ENCODE measurements around the gene ADGRF3.
"Not testable (repeated sequence)": the region's sequence is repeated elsewhere in the genome, so short reads cannot be mapped to it uniquely, and the experiment has no call there.

ADGRF3 gene, protein sequence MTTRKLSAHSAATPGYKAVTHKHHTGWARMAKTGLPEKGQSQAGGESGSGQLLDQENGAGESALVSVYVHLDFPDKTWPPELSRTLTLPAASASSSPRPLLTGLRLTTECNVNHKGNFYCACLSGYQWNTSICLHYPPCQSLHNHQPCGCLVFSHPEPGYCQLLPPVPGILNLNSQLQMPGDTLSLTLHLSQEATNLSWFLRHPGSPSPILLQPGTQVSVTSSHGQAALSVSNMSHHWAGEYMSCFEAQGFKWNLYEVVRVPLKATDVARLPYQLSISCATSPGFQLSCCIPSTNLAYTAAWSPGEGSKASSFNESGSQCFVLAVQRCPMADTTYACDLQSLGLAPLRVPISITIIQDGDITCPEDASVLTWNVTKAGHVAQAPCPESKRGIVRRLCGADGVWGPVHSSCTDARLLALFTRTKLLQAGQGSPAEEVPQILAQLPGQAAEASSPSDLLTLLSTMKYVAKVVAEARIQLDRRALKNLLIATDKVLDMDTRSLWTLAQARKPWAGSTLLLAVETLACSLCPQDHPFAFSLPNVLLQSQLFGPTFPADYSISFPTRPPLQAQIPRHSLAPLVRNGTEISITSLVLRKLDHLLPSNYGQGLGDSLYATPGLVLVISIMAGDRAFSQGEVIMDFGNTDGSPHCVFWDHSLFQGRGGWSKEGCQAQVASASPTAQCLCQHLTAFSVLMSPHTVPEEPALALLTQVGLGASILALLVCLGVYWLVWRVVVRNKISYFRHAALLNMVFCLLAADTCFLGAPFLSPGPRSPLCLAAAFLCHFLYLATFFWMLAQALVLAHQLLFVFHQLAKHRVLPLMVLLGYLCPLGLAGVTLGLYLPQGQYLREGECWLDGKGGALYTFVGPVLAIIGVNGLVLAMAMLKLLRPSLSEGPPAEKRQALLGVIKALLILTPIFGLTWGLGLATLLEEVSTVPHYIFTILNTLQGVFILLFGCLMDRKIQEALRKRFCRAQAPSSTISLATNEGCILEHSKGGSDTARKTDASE

DNA sequence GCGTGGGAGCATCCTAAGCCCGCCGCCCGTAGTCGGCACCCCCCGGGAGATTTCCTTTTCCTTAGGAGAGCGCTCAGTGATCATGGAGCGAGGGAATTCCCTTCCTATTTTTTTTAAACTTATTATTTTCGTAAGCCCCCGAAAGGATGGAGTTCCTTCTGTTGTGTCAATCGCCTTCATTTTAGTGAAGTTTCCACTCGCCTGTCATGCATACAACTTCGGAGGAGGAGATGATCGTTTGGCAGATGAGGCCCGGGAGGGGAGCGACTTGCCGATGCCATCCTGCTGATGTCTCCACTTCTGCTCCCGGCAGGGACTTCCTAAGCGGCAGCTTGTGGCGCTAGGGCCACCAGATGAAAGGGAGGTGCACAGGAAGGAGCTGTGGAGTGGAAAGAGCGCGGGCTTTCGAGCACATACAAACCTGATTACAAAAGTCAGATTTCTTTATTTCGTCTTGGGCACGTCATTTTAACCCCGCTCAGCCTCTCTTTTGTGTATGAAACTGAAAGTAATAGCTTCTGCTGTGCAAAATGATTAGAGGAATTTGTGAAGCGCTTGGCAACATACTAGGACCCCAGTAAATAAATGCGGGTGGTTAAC lies at the start of gene ADGRF3:
Gene ADGRF3, minus strand, starts transcription at position 336 of the 600 bp plus-strand sequence. CDS start 555 bp downstream, outside the sequence.
- peak; percentile 28 for DNase-seq (ENCODE audit: low read depth)

DNA sequence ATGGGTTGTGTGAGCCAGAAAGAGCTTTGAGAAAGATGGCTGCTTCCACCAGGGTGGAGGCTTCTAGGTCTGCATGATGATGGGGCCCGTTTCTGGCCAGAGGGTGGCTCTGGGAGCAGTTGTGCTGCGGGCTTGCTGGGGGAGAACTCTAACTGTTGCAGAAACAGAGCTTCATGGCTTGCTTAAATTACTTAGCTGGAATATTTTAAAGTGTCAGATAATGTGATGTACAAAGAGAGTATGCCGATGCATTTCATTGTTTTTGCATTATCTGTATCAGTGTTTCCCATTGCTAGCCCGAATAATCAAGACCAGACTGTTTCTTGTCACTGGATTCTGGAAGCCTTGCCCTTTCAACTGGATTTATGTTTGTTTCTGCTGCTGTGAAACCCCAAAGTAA lies 48.8 kb upstream of the ADGRF3 start:
- no peak for DNase-seq (ENCODE audit: low read depth)

DNA sequence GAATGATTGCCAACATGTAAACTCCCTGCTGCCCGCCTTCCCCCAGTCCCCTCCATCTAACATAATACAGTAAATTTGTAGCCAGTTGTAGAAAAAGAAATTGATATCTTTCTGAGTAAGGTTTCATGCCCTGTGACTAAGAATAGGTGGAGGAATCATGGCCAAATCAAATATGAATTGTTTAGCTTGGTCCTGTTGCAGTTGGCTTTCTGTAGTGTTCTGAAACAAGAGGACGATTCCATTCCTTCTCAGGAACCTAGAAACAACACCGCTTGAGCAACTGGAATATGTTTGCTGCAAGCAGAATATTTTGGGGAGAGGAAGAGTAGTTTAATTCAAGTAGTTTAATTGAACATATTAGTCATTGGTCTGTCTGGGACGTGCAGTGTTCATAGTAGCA lies 48.1 kb upstream of the ADGRF3 start:
- DNase-seq (ENCODE audit: low read depth), result no peak

DNA sequence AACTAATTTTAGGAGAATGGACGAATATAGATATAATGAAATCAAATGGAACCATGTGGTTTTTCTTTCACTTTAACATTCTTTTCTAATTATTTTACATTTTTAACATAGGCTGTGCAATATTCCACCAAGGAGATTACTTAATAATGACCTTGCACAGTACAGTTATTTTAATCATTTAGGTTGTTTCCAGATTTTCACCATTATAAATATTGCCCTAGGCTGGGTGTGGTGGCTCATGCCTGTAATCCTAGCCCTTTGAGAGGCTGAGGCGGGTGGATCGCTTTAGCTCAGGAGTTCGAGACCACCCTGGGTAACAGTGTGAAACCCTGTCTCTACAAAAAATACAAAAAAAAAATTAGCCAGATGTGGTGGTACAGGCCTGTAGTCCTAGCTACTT lies 40.6 kb upstream of the ADGRF3 start:
- DNase-seq (ENCODE audit: low read depth), result no peak

DNA sequence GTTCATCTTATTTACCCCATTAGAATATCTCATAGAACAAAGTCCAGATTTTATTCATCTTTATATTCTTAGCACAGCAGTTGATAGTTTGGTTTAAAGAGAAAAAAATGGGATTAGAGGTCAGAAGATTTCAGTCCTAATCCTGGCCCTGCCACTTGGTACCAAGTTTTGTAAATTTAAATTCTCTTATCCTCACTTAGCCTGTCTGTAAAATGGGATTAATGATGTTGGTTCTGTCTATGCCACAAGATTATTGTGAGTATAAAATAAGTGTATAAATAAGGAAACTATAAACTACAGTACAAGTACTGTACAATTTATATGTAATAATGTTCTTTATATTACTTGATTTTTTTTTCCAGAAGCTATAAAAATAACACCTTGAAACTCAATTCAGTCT lies 38.0 kb upstream of the ADGRF3 start:
- DNase-seq (ENCODE audit: low read depth), result no peak

DNA sequence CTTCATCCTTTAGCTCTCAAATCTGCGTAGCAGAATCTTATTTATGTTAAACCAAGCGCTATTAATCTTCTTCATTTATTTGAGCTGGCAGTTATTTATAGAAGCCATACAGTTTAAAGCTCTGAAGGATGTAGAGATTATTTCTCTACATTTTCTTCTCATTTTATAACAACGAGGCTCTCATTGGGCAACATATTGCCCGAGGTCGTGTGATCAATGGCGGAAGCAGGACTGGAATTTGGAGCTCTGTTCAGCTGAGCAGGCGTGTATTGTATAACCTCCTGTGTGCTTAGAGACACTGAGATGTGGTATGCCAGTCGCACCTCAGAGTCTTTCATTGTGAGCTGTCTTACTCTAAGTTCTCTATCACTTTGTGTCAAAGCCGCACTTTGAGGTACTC lies 37.6 kb upstream of the ADGRF3 start:
- DNase-seq (ENCODE audit: low read depth), result no peak

- DNase-seq (ENCODE audit: low read depth), result no peak
Measured at GRCh38 chr2:26382564-26382963, 36.0 kb upstream of the ADGRF3 start.

- no peak for DNase-seq (ENCODE audit: low read depth)
Measured at GRCh38 chr2:26380281-26380680, 33.7 kb upstream of the ADGRF3 start.

- DNase-seq (ENCODE audit: low read depth), result no peak
Measured at GRCh38 chr2:26376799-26377198, 30.2 kb upstream of the ADGRF3 start.

DNA sequence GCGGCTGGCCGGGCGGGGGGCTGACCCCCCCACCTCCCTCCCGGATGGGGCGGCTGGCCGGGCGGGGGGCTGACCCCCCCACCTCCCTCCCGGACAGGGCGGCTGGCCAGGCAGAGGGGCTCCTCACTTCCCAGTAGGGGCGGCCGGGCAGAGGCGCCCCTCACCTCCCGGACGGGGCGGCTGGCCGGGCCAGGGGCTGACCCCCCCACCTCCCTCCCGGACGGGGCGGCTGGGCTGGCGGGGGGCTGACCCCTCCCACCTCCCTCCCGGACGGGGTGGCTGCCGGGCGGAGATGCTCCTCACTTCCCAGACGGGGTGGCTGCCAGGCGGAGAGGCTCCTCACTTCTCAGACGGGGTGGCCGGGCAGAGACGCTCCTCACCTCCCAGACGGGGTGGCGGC lies 24.3 kb upstream of the ADGRF3 start:
- DNase-seq (ENCODE audit: low read depth), result not testable (repeated sequence)

GRCh38 chr2:26369664-26370063 lies 23.1 kb upstream of the ADGRF3 start:
- DNase-seq (ENCODE audit: low read depth), result not testable (repeated sequence)

DNA sequence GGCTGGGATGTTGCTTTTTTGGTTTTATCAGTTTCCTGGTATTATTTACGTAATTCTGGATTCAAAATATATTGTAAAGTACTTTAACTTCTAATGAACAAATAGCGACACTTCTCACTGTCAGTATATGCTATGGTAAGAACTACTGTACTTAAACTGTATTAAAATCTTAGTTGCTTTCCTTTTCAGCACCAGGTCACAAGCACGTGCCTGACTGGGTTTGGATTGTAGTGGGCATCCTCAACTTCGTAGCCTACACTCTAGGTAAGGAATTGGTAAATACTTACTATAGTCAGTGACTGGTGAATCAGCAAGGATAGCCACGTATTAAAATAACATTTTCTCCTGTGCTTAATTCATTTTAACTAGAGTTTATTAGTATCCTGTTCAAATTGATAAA lies 20.4 kb upstream of the ADGRF3 start:
- no peak for DNase-seq (ENCODE audit: low read depth)

GRCh38 chr2:26364669-26365068 lies 18.1 kb upstream of the ADGRF3 start:
- no peak for DNase-seq (ENCODE audit: low read depth)

GRCh38 chr2:26363958-26364357 lies 17.4 kb upstream of the ADGRF3 start:
- DNase-seq (ENCODE audit: low read depth), result no peak

GRCh38 chr2:26363323-26363722 lies 16.7 kb upstream of the ADGRF3 start:
- DNase-seq (ENCODE audit: low read depth), result no peak

DNA sequence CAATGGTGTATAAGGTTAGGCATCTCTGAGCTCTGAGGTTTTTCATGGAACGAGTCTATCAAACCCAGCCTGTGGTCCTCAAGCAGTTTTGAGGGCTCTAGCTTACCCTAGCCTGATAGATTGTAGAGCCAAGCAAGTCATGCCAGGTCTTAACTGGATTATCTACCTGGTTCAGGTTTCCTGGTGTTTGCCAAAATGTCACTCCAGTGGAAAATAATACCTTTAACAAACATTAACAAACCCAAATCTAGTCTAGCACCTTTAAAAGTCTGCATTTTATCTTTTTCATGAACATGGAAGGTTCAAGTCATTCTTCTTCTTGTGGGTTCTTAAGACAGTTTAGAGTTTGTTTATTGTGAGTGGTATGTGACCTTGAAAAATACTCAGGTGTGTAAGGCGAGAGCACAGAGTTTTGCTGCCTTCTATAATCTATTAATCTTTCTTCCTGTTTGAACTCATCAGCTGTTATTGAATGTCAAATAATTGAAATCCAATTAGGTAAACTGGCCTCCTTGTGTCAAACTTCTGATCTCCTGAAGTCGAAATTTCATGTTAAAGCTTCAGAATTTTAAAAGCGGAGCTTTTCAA lies 13.4 kb upstream of the ADGRF3 start:
- no peak for DNase-seq (ENCODE audit: low read depth)

GRCh38 chr2:26356771-26357170 lies 10.2 kb upstream of the ADGRF3 start:
- DNase-seq (ENCODE audit: low read depth), result no peak

GRCh38 chr2:26356111-26356510 lies 9.5 kb upstream of the ADGRF3 start:
- DNase-seq (ENCODE audit: low read depth), result no peak

GRCh38 chr2:26355038-26355995 lies 8.7 kb upstream of the ADGRF3 start:
- DNase-seq (ENCODE audit: low read depth), result no peak

DNA sequence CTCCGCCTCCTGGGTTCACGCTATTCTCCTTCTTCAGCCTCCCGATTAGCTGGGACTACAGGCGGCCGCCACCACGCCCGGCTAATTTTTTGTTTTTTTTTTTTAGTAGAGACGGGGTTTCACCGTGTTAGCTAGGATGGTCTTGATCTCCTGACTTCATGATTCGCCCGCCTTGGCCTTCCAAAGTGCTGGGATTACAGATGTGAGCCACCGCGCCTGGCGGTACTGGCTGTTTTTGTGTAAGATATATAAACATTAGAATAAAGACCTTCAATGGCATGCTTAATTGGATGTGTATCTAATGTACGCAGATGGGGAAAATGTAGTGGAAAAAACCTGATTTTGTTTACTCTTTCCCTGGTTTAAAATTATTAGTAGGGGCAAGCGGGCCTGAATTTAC lies 7.9 kb upstream of the ADGRF3 start:
- not testable (repeated sequence) for DNase-seq (ENCODE audit: low read depth)

GRCh38 chr2:26352892-26353291 lies 6.3 kb upstream of the ADGRF3 start:
- DNase-seq (ENCODE audit: low read depth), result no peak
